NOMO-1 (cell line): ENCODE results near the gene SCN2B.

Experiments used
- DNase-seq, 2 experiments: peaks; one replicate each; lab custom pipeline; 2025; ENCODE audit not compliant: unreplicated experiment in 2 of 2; lab: John Stamatoyannopoulos, UW

The SCN2B gene, protein sequence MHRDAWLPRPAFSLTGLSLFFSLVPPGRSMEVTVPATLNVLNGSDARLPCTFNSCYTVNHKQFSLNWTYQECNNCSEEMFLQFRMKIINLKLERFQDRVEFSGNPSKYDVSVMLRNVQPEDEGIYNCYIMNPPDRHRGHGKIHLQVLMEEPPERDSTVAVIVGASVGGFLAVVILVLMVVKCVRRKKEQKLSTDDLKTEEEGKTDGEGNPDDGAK

DNA sequence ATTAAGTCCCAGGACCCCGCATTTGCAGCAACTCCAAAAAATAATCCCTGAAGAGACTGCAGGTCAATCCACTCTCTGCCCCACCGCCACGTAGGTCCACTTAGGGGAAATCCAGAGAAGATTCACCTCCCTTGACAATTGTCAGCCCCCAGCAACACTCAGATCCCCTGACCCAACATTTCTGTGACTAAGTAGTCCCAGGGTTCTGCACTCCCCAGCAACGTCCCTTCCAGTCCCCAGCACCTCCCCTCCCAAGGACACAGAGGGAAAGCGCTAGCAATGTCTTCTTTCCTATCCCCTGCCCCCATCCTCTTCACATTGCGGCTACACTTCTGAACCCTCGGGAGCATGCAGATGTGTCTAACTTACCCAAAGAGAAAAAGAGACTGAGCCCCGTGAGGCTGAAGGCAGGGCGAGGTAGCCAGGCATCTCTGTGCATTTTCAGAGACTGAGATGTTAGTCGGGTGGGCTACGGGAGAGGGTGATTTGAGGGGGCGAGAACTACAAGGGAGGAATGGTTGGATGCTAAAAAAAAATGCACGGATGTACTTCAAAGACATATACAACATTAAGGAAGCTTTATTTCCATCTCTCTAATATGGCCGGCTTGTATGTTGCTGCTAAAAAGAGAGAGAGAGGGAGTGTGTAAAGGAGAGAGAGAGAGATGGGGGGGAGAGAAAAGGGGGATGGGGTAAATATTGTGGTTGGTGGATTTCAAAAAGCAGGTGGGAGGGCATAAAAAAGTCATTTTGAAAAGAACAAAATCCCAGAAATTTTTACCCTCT, at the start of gene SCN2B:
TSS of gene SCN2B (minus strand) at position 647 of the 785 bp plus-strand sequence. CDS start at position 439, 208 bp downstream.
- DNase-seq = no peak

DNA sequence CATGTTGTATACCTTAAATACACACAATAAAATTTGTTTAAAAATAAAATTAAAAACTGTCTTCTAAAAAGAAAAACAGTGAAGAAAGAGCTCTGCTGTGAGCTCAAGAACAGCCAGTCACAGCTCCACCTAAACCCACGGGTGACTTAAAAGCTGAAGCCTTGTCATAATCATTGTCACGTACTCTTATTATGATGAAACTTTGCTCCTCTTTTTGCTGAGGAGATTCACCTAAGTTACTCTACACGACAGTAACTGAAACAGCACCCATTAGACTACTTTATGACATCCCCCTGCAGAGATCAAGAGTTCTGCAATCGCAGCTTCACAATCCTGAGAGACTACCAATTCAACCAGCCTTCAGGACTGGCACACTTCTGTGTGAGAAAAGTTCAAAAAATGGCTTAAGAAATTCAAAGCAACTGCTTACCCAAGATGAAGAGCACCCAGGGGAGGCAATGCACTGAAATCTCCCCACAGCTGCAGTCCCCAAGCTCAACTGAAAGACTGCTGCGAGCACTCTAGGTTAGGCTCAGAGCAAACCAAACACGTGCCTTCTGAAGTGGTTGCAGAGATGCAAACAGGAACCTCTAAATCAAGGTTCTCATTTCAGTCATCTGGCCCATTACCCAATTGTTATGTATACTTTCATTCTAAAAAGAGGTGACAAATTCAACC, 48.2 kb upstream of the SCN2B start, which contains the start of gene JAML:
TSS of gene JAML (minus strand) at position 501 of the 678 bp plus-strand sequence. CDS start 10,145 bp downstream, outside the sequence.
- peak; percentile 51 to 75 for DNase-seq

DNA sequence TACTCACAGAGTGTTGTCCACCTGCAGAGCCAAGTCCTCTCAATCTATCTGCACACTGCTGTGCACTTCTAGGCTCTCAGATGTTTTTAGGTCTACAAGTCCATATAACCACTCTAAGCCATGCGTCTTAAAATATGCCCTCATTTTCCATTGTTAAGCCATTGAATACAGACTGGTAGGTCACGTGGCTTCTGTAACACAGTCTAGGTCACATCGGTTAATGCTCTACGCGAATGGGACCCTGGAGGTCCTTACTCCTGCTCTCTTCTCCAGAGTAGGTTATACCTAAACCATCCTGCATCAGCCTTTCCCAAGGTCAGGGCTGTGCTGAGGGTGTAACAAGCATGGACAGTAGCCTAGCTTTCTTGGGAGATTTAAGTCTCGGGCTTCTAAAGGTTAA, 47.6 kb upstream of the SCN2B start:
- DNase-seq = no peak

DNA sequence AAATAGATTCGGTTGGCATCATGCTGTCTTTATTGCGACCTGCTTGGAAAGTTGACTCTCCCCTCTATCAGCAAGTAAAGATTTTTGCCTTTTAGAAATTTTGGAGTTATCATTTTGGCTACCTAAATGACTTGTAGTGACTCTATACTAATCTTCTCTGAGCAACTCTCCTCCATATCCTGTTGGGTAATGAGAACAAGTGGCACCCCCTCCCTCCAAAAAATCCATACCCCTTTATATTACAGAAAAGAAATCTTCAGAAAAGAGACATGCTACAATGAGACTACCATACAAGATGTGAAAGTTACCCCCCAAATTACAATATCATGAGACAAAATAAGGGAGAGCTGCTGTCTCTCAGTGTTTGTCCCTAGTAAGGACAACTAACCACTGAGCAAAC, 47.1 kb upstream of the SCN2B start:
- no peak for DNase-seq

DNA sequence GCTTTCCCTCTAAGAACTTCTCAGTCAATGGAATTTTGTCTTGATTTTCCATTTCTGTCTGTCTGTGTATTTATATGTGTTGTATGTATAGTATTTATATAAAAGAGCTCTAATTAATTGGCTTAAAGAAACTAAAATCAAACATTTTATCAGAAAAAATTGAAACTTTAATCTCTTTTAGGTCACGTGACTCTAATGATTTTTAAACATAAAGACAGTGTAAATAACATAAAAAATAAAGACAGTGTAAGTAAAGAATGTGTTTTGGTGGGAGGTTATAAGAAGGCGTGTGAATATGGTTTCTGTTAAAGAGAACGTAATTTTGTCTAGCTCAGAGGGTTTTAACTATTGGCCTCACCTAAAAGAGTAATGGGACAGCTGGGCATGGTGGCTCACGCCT, 46.0 kb upstream of the SCN2B start:
- no peak for DNase-seq

DNA sequence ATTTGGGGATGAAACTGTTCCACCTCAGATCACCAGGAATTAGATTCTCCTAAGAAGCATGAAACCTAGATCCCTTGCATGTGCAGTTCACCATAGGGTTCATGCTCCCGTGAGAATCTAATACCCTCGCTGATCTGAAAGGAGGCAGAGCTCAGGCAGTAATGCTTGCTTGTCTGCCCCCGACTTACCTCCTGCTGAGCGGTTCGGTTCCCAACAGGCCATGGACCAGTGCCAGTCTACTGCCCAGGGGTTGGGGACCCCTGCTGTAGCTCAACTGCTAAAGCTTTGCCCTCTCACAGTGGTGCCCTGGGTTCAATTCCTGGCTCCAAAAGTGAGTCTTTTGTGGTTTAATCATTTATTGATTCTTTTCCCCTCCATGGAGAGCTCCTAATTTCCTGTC, 45.0 kb upstream of the SCN2B start:
- no peak for DNase-seq

DNA sequence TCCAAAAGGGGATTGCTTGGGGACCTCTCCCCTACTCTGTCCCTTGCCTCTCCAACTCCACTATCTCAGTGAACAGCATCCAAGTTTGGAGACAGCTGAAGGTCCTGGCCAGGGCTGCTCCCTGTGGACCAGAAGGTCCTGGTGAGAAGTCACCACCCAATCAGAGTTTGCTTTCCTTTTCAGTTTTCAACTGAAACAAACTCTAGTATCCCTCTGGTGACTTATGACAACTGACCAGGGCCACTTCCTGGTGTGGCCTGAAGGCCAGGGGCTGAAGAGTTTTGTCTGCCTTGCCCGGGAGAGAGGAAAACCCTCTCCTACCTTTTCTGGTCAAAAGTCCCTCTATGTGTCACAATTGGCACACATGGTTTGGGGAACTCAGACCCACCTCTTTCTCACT, 43.3 kb upstream of the SCN2B start:
- no peak for DNase-seq

DNA sequence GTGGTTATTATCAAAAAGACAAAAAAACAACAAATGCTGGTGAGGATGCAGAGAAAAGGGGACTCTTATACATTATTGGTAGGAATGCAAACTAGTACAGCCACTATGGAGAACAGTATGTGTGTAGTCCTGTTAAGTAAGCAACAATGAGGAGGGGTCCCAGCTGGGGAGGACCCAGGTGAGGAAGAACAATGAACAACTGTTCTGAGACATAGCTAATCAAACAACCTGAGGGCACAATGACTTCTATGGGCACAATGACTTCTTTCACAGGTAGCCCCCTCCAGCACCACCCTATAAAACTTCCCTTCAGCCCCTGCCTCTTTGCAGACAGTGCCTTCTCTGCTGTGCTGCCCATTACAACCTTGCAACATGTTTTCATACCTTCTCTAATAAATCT, 42.8 kb upstream of the SCN2B start:
- no peak for DNase-seq

DNA sequence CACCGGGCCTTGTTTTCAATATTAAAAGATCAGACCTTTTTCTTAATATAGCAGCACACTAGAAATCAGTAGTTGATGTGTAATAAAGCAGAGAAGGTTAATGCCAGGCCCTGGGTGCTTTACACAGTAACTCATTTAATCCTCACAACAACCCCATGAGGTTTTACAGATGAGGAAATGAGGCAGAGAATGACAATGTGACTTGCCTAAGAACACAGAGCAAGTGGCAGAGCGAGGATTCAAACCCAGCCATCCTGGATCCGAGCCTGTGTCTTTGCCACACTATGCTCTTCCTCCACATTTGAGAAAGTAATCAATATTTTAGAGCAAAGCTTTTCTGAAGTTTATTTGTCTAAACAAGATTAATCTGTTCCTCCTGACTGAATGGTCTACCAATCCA, 41.1 kb upstream of the SCN2B start:
- no peak for DNase-seq

DNA sequence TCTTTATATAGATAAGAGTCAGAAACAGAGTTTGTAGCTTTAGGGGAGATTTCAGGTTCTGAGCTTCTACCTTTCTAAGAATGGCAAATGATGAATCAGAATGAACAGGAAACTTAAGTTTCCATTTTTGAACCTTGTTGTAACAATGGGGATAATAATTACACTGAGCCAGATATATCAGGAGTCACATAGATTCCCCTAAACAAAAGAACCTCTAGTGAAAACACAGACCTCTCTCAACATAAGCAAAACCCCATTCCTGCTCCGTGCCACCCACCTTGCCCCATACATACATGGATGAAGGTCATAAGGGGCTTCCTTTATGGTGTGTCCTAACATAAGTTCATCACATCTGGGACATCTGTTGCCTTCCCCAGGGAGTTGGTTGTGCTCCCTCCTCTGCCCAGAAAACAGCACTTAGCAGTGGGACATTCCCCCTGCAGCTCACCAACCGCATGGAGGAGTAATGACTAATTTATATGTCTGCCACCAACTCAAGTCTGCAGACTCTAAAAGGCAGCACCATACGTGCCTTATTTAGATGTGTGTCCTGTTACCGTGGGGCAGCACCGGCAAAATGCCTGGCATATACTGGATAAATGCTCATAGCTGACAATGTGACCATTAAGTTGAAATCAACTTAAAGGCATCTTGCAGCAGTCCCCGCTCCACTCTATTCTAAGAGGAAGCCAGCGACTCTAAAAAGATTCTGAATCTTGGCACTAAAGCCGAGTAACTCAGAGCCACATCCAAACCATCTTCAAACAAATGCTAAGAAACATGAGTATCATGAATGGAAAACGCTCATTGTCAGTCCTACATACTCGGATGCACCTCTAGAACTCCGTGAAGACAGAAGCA, 40.4 kb upstream of the SCN2B start:
- DNase-seq = no peak

DNA sequence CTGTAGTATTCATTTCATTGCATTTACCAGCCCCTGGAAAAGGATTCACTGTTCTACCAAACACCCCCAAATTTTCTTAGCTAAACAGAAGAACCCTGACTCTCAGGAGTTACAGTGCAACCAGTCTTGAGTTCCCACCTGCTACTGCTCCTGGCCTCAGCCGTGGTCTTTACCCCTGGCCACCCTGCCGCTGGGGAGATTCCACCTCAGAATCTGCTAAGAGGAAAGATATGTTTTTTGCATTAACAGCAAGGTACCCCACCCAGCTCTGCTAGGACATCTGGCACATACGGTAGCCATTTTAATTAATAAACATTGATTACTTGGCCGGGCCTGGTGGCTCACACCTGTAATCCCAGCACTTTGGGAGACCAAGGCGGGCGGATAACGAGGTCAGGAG, 39.3 kb upstream of the SCN2B start:
- no peak for DNase-seq

DNA sequence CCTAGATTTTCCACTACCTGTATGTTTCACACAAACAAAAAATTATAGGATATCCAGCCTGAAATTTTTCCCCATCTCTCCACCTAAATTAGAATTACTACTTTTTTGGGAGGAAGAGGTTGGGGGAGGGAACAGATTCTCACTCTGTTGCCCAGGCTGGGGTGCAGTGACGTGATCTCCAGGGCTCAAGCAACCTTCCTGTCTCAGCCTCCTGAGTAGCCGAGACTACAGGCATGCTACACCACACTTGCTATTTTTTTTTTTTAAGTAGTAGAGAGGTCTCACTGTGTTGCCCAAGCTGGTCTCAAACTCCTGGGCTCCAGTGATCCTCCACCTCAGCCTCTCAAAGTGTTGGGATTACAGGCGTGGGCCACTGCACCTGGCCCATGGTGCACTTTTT, 38.8 kb upstream of the SCN2B start:
- no peak for DNase-seq

DNA sequence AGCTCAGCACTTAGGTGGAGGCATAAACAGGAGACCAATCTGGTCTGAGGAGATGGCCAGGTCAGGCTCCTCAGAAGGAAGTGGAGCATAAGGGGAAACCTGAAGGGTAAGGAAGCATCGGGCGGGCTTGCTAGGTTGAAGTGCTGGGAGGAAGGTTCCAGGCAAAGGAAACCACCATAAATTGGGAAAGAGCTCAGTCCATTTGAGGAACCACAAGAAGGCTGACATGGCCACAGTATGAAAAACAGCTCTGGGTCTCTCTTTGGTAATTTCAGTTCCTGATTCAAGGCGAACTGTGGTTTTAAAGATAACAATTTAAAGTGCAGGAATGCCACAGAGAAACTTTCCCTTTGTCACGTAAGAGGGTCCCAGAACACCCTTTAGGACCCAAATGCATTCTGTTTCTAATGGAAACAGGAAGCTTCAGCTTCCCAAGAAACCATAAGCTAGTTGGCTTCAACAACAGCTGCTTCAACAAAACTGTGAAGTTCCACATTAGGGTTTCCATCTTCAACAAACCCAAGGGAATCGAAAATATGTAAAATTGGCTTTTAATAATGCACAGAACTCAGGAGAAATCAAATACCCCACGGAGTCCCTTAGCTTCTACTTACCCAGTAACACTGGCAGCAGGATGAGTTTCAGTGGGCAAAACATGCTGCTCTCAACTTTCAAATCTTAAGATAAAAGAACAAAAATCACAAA, 37.9 kb upstream of the SCN2B start:
- DNase-seq = peak; percentile 91 to 95

DNA sequence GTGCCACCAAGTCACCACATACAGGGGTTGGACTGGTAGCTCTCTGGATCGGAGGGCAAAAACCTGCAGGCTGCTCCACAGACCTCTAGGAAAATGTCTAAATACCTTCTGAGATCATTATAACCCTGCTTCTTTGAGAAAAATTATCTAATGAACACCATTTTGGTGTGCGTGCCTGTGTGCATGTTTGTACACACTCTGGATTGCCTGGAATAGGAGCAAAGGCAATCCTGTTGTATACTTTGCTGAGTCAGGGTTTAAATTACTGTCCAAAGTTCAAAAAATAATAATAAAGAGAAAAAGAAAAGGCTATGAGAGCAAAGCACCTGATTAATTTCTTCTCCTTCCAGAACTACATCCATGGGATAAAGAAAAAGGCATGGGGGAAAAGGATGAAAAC, 37.3 kb upstream of the SCN2B start:
- no peak for DNase-seq

DNA sequence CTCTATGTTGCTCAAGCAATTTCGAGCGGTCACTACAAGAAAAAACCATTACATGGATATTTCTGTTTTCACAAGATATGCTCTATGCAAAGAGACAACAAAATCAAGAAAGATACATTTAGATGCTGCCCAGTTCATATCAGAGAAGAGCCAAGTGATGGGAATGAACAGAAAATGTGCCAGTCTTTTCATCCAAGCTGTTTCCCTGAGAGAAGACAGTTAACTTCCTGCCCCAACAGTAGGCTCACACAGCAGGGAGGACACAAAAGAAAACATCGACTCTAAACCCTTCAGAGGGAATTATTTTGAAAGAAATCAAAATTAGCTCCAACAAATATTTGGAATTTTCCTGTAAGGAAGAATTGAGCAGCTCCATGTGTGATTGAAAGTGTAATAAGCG, 36.8 kb upstream of the SCN2B start:
- no peak for DNase-seq

DNA sequence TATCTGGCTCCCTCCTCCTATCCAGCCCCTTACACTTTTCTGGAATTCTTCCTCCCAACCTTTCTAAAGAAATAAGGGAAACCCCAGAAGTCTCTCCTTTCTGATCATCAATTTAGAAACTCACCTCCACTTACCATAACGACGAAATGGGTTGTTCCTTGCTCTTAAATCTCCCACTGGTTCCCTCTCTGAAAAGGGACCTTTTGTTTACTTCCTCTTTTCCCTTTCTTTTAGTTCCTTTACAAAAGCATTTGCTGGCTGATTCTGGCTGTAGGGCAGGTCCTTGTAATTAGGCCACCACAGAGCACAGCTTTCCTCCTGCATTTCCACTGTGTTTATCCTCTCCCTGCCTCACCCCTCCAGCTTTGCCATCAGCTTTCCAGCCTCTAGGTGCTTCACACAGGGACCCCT, 36.3 kb upstream of the SCN2B start:
- peak; percentile 26 to 71 for DNase-seq

DNA sequence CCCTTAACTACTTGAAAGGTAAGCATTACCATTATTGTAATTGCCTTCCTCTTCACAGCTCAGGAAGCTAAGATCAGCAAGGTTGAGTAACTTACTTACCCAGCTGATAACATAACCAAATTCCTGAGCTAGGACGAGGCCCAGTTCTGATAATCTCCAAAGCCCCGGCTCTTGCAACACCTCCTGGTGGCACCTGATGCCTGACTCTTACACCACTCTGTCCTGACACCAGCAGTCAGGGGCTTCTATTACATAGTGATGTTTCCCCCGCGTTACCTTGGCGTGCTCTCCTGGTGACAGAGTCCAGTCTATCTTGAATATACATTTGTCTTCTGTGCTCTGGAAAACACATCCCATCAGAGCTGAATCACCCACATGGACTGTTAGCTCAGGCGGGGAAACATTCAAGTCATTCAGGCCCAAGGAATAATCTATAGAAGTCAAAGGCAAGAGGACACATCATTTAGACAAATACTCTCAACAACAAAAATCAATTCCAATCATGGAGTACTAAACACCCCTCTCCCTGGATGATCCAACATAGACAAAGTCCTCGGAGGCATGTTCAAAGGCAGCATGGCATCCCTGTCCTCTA, 35.8 kb upstream of the SCN2B start:
- peak; percentile 45 to 73 for DNase-seq

DNA sequence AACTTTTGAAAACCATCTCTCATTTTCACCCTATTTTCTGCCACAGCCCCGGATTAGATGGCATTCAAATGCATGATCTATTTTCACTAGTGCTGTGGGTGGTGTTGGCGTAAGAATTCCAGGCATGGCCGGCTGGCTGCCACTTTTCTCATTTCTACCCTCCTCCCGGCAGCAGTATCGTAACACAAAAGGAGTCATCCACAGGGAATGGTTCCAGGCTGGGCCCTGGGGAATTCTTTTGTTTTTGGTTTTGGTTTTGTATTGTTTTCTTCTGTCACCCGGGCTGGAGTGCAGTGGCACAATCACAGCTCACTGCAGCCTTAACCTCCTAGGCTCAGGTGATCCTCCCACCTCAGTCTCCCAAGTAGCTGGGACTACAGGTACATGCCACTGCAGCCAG, 34.6 kb upstream of the SCN2B start:
- no peak for DNase-seq

DNA sequence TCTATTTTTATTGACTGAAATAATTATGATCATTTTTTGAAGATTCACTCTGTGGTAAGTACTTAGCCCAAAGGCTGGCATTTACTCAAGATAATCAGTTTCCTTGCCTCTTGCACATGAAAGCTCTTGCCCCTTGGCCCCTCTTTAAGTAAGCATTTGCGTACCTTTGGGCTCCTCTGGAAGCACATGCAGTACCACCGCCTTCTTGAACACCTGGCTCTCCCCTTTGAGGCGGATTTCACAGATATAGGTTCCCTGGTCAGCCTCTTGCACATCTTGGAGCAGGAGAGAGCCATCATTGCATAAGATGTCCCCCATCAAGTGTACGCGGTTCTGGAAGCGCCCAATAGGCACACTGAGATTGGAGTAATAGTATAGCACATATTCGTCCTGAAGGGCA, 33.9 kb upstream of the SCN2B start:
- no peak for DNase-seq

DNA sequence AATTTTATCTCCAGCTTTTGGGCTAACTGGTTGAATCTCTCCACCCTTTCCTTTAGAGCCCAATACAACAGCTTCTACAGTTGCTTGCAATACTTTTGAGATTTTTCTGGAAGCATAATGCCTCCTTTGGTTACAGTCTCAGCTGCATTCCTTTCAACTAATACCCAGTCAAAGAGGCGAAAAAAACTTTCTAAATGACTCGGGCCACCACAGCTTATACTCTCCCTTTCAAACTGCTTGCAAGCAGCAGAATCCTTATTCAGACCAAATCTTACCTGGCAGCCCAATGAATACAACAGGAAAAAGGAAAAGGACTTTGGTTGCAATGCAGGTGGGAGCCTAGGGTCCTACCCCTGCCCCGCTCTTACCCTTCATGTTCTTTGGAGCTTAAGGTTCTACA, 32.6 kb upstream of the SCN2B start:
- no peak for DNase-seq
